Calu3 (cell line): ENCODE results near the gene TIFAB. TPM values are rescaled to one million over a fixed set of nuclear protein-coding genes. Genes with fewer than 3 reads are reported as not detected.

Experiments used
- BruUV-seq: library from RNA; stranded (reverse); fragments of 400-500 nt; replicated peaks from 2 replicates; lab custom pipeline; 2021; lab: Mats Ljungman, UMichigan
- CTCF ChIA-PET: fragments of 300-600 bp; sonication (Branson Sonifier 250); formaldehyde crosslinking; loops from one replicate; lab custom pipeline; 2022; ENCODE audit warnings: antibody characterized with exemption; lab: Charles Lee
- DNase-seq: peaks from one replicate; pipeline ENCODE4 v3.0.0; 2022
- H3K27ac Mint-ChIP-seq: one replicate; pipeline ENCODE4 v1.8.0; 2022; ENCODE audit warnings: mixed read lengths; ENCODE audit not compliant: unreplicated experiment
- H3K27me3 Mint-ChIP-seq: one replicate; pipeline ENCODE4 v1.8.0; 2022; ENCODE audit warnings: mixed read lengths; ENCODE audit not compliant: unreplicated experiment
- H3K36me3 Mint-ChIP-seq: one replicate; pipeline ENCODE4 v1.8.0; 2022; ENCODE audit warnings: mild to moderate bottlenecking, moderate library complexity, mixed read lengths; ENCODE audit not compliant: insufficient read depth, unreplicated experiment
- H3K4me1 Mint-ChIP-seq: one replicate; pipeline ENCODE4 v1.8.0; 2022; ENCODE audit warnings: mild to moderate bottlenecking, low read depth, mixed read lengths; ENCODE audit not compliant: unreplicated experiment
- H3K4me3 Mint-ChIP-seq: one replicate; pipeline ENCODE4 v1.8.0; 2022; ENCODE audit warnings: mild to moderate bottlenecking, low read depth, moderate library complexity, mixed read lengths; ENCODE audit not compliant: unreplicated experiment
- H3K9me3 Mint-ChIP-seq: one replicate; pipeline ENCODE4 v1.8.0; 2022; ENCODE audit warnings: low read depth, mixed read lengths; ENCODE audit not compliant: unreplicated experiment
- intact Hi-C: fragments of 100-400 bp; cut with micrococcal nuclease; formaldehyde crosslinking; loops from one replicate; pipeline ENCODE4 v1.10.0; 2022; ENCODE audit not compliant: unreplicated experiment
- total RNA-seq: library from RNA; stranded (reverse); gene quantifications from 2 replicates; pipeline ENCODE4 v1.2.3, GENCODE V29; 2022
- TF ChIP-seq, protein P1 (sequence below): fragments of 200-600 bp; IDR thresholded peaks from one replicate; pipeline ENCODE4 v1.8.0; 2022; ENCODE audit warnings: antibody characterized with exemption; ENCODE audit not compliant: unreplicated experiment

Gene TIFAB
- total RNA-seq, 1 experiment from 2014 or later = not detected

DNA sequence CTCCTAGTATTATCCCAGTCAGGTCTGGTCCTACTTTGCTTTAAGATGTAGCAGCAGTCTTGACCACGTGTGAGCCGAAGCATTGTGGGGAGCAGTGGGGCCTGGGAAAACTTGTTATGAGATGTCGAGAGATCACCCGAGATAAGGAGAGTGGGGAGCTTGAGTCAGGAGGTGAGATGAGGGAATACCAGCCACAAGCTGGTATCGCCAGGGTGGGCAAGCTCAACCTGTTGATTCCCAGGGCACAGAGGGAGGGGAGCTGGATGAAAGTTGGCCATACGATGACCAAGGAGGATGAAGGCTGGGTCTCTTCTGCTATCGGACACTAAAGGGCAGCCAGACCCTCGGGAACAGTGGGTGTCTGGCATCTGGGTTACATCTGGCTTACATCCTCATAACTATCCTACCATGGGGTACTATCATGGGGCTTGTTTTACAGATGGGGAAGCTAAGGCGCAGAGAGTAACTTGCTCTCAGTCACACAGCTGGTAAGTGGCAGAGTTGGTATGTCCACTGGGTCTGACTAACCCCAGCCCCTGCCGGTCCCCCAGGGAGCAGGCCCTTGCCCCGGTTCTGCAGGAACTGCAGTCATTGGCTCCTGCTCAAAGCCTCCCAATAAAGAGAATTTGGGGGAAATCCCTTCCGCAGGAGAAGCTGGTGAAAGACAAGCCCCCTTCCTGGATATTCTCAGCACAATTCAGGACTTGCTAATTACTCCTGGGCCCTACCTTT, 13.4 kb upstream of the TIFAB start:
- CTCF ChIA-PET = interaction anchor here (0.5 to 3.8 kb wide), 9 partner anchors 8 to 363 kb away, joined by 3 to 101 read pairs (median 4); no protein-coding TSS in a partner anchor
- H3K4me1 Mint-ChIP-seq = peaks cover 8% of the 10 kb centered on the region
- no peak overlapping the region for H3K4me3 Mint-ChIP-seq
- no peak for DNase-seq
- no TSS peak for BruUV-seq
- H3K9me3 Mint-ChIP-seq = no peaks in the 10 kb centered on the region
- H3K27ac Mint-ChIP-seq = no peak overlapping the region
- H3K36me3 Mint-ChIP-seq = no peaks in the 10 kb centered on the region
- TF ChIP-seq, protein P1, sequence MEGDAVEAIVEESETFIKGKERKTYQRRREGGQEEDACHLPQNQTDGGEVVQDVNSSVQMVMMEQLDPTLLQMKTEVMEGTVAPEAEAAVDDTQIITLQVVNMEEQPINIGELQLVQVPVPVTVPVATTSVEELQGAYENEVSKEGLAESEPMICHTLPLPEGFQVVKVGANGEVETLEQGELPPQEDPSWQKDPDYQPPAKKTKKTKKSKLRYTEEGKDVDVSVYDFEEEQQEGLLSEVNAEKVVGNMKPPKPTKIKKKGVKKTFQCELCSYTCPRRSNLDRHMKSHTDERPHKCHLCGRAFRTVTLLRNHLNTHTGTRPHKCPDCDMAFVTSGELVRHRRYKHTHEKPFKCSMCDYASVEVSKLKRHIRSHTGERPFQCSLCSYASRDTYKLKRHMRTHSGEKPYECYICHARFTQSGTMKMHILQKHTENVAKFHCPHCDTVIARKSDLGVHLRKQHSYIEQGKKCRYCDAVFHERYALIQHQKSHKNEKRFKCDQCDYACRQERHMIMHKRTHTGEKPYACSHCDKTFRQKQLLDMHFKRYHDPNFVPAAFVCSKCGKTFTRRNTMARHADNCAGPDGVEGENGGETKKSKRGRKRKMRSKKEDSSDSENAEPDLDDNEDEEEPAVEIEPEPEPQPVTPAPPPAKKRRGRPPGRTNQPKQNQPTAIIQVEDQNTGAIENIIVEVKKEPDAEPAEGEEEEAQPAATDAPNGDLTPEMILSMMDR = no peak
- intact Hi-C loops = loop anchor here (1.0 to 5.0 kb wide), 2 partner anchors 87 to 262 kb away; no protein-coding TSS in a partner anchor
- H3K27me3 Mint-ChIP-seq = peaks cover 23% of the 10 kb centered on the region

DNA sequence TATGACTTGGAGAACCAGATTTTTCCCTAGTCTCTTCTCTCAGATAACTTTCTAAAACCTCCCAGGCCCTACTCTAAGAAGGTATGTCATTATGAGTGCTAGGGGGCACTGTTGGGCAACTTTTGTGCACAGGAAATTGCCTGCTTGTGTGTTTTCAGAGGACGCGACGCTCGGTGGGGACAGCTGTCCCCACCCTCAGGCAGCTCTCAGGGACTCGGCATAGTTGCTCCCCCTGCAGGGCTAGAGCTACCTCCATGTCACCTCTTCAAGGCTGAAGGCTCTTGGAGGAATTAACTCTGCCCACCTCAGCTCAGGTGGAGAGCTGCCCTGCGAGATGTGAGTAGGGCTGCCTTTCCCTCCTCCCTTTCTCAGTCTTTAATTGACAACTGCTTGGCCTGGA, 10.2 kb upstream of the TIFAB start:
- DNase-seq = peak; percentile 79
- no peak overlapping the region for H3K4me3 Mint-ChIP-seq
- no peaks in the 10 kb centered on the region for H3K9me3 Mint-ChIP-seq
- CTCF ChIA-PET = interaction anchor here (0.5 to 1.9 kb wide), 10 partner anchors 11 to 619 kb away, joined by 3 to 32 read pairs (median 3); no protein-coding TSS in a partner anchor
- H3K27ac Mint-ChIP-seq = no peak overlapping the region
- BruUV-seq = no TSS peak
- TF ChIP-seq, protein P1 = peak; percentile 70
- H3K4me1 Mint-ChIP-seq = peaks cover 23% of the 10 kb centered on the region
- intact Hi-C loops = loop anchor here (1.0 to 2.0 kb wide), 2 partner anchors 89 to 372 kb away; partner anchors contain the start of gene SLC25A48
- H3K27me3 Mint-ChIP-seq = peaks cover 34% of the 10 kb centered on the region
- H3K36me3 Mint-ChIP-seq = no peaks in the 10 kb centered on the region

DNA sequence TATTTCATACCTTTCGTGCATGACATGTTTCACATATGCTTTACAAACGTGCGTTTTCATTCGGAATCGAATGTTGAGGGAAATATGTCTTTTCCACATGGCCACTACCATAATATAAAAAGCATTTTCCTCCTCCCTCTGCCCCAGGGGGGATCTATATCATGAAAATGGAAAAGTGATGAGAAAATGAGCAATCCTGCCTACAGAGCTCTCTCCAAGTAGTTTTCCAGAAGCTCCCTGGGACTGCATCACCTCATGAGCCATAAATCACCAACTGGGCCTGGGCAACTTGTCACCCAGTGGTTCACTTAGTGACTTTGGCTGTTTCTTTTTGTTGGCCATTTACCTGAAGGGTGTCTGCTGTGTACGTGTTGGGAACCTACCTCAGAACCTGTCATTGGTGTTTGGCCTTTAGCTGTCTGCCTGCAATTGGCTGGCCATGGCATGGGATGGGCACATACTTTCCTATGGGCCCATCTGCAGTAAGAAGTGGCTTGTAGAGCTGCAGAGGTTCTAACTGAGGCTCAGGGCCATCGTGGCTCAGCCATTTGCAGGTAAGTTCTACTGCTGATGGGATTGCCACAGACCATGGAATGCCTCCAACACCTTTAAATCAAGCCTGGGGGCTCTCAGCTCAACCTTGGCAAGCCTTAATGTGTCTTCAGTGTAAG, 9.5 kb upstream of the TIFAB start:
- H3K27me3 Mint-ChIP-seq = peaks cover 34% of the 10 kb centered on the region
- H3K4me3 Mint-ChIP-seq = no peak overlapping the region
- H3K36me3 Mint-ChIP-seq = no peaks in the 10 kb centered on the region
- H3K4me1 Mint-ChIP-seq = peaks cover 22% of the 10 kb centered on the region
- DNase-seq = no peak
- no peaks in the 10 kb centered on the region for H3K9me3 Mint-ChIP-seq
- intact Hi-C loops = loop anchor here (1.0 to 2.0 kb wide), 2 partner anchors 90 to 373 kb away; partner anchors contain the start of gene SLC25A48
- no TSS peak for BruUV-seq
- CTCF ChIA-PET = interaction anchor here (0.5 to 1.9 kb wide), 11 partner anchors 11 to 620 kb away, joined by 3 to 32 read pairs (median 3); no protein-coding TSS in a partner anchor
- TF ChIP-seq, protein P1 = no peak
- H3K27ac Mint-ChIP-seq = no peak overlapping the region

DNA sequence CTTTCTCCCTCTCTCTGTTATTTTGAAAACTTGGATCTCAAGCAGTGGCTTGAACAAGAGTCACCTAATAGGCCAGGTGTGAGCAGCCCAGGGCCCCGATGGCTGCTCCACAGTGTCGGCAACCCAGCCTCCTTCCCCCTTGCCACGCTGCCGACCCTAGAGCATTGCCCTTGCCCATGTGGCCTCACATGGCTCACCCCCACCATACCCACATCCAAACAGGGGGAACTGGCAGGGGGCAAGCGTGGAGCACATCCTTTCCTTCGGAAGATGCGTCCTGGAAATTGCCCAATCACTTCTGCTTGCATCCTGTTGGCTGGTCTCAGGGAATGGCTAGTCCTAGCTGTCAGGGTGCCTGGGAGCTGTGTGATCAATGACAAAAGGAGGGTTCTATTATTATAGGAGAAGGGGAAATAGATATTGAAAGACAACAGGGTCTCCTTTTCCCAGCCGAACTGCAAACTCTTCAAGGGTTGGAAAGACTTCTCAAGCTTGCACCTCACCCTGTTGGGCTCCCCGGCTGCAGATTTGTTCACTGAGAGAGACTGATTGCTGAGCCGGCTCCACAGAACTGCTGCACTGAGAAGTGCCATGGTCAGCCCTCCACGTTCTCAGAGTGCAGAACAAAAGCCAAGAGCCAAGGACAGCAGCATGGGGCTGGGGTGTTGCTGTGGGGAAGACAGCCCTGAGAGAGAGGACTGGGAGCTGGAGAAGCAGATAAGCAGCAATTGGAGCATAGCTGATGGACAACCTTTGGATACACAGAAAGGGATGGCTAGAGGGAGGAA, 8.3 kb upstream of the TIFAB start:
- Mint-ChIP-seq H3K4me3 (no peak overlapping the region), H3K36me3 (no peaks in the 10 kb centered on the region), H3K27ac (no peak overlapping the region), H3K27me3 (peaks cover 34% of the 10 kb centered on the region), H3K4me1 (peaks cover 15% of the 10 kb centered on the region), H3K9me3 (no peaks in the 10 kb centered on the region)
- CTCF ChIA-PET = no interaction called here
- no TSS peak for BruUV-seq
- DNase-seq = no peak
- intact Hi-C loops = no loop called here
- TF ChIP-seq, protein P1 = no peak
